Endothelial cell (in vitro differentiated cells): ENCODE data around the gene FNBP1. TPM values are rescaled to one million over a fixed set of nuclear protein-coding genes. Genes with fewer than 3 reads are reported as not detected.
A peak's percentile ranks its signal among the peaks of the same experiment; 100 is the strongest.

ENCODE experiments used
- DNase-seq: peaks from one replicate; pipeline ENCODE4 v3.0.0; 2021; ENCODE audit warnings: low spot score
- H3K27ac Mint-ChIP-seq: one replicate; pipeline ENCODE4 v1.8.0; 2021; ENCODE audit warnings: mixed read lengths, inconsistent platforms; ENCODE audit not compliant: unreplicated experiment
- H3K27me3 Mint-ChIP-seq: one replicate; pipeline ENCODE4 v1.8.0; 2021; ENCODE audit warnings: mild to moderate bottlenecking, moderate library complexity, mixed read lengths, inconsistent platforms; ENCODE audit not compliant: unreplicated experiment
- H3K36me3 Mint-ChIP-seq: one replicate; pipeline ENCODE4 v1.8.0; 2021; ENCODE audit warnings: mild to moderate bottlenecking, low read depth, mixed read lengths, inconsistent platforms; ENCODE audit not compliant: unreplicated experiment
- H3K4me1 Mint-ChIP-seq: one replicate; pipeline ENCODE4 v1.8.0; 2021; ENCODE audit warnings: mild to moderate bottlenecking, mixed read lengths, inconsistent platforms; ENCODE audit not compliant: unreplicated experiment
- H3K4me3 Mint-ChIP-seq: one replicate; pipeline ENCODE4 v1.8.0; 2021; ENCODE audit warnings: mild to moderate bottlenecking, mixed read lengths, inconsistent platforms; ENCODE audit not compliant: unreplicated experiment
- H3K9me3 Mint-ChIP-seq: one replicate; pipeline ENCODE4 v1.8.0; 2021; ENCODE audit warnings: mixed read lengths, inconsistent platforms; ENCODE audit not compliant: unreplicated experiment
- CTCF ChIP-seq: fragments of 200-600 bp; sonication (generic); IDR thresholded peaks from one replicate; pipeline ENCODE4 v1.5.0; 2021; ENCODE audit warnings: antibody characterized with exemption; ENCODE audit not compliant: unreplicated experiment
- total RNA-seq: library from RNA; stranded (reverse); fragmentation: NEBNext Ultra II Directional; extraction: Animal tissue kit (Norgen Biotek cat#: 25700); gene quantifications from one replicate; pipeline ENCODE4 v1.2.1, GENCODE V29; 2021; ENCODE audit not compliant: unreplicated experiment

The FNBP1 gene
- total RNA-seq, 1 donor from 2014 or later: 119 TPM

- Mint-ChIP-seq H3K4me1 (no peaks in the 10 kb centered on the region), H3K9me3 (no peaks in the 10 kb centered on the region), H3K4me3 (no peak overlapping the region), H3K36me3 (peaks cover 15% of the 10 kb centered on the region), H3K27ac (no peak overlapping the region), H3K27me3 (no peaks in the 10 kb centered on the region)
- no peak for DNase-seq
- TF ChIP-seq CTCF: no peak
Observed at GRCh38 chr9:129864991-129865647, 177.9 kb downstream of the FNBP1 start.

- TF ChIP-seq CTCF: no peak
- Mint-ChIP-seq H3K36me3 (peaks cover 18% of the 10 kb centered on the region), H3K4me3 (peak overlapping the region; percentile 26), H3K9me3 (no peaks in the 10 kb centered on the region), H3K27ac (no peak overlapping the region), H3K27me3 (no peaks in the 10 kb centered on the region), H3K4me1 (no peaks in the 10 kb centered on the region)
- DNase-seq: no peak
Observed at GRCh38 chr9:129863059-129863690, 179.8 kb downstream of the FNBP1 start.

- H3K27ac Mint-ChIP-seq: no peak overlapping the region
- no peak for DNase-seq
- no peaks in the 10 kb centered on the region for H3K9me3 Mint-ChIP-seq
- no peak for TF ChIP-seq CTCF
- no peaks in the 10 kb centered on the region for H3K4me1 Mint-ChIP-seq
- H3K36me3 Mint-ChIP-seq: peaks cover 18% of the 10 kb centered on the region
- no peak overlapping the region for H3K4me3 Mint-ChIP-seq
- peaks cover under 1% of the 10 kb centered on the region for H3K27me3 Mint-ChIP-seq
Observed at GRCh38 chr9:129861447-129861827, 181.6 kb downstream of the FNBP1 start.

GRCh38 chr9:129860653-129861446 lies 182.1 kb downstream of the FNBP1 start:
- H3K9me3 Mint-ChIP-seq: no peaks in the 10 kb centered on the region
- H3K4me1 Mint-ChIP-seq: no peaks in the 10 kb centered on the region
- no peak overlapping the region for H3K27ac Mint-ChIP-seq
- H3K36me3 Mint-ChIP-seq: peaks cover 20% of the 10 kb centered on the region
- no peak for DNase-seq
- peaks cover 2% of the 10 kb centered on the region for H3K27me3 Mint-ChIP-seq
- no peak for TF ChIP-seq CTCF
- no peak overlapping the region for H3K4me3 Mint-ChIP-seq
